Stimulated activated memory B cell treated with anti-CD40 and anti-IgM and Interleukin-4, amounts not matched to agents 10 μg/mL and 1 μg/mL and 100 μg/mL, for 72 hours (primary cell): ENCODE data around the gene BCAM.
"Not testable (repeated sequence)": the region's sequence is repeated elsewhere in the genome, so short reads cannot be mapped to it uniquely, and the experiment has no call there.

Experiments used
- ATAC-seq: fragments of 150-1000 bp; cut with Tn5 transposase; 2 replicates; pipeline ENCODE4 v1.10.0; 2021
- H3K27ac Mint-ChIP-seq: one replicate; pipeline ENCODE4 v1.8.0; 2022; ENCODE audit warnings: mild to moderate bottlenecking, mixed read lengths
- H3K27me3 Mint-ChIP-seq: one replicate; pipeline ENCODE4 v1.8.0; 2022; ENCODE audit warnings: mixed read lengths
- H3K36me3 Mint-ChIP-seq: one replicate; pipeline ENCODE4 v1.8.0; 2022; ENCODE audit warnings: mixed read lengths
- H3K4me1 Mint-ChIP-seq: one replicate; pipeline ENCODE4 v1.8.0; 2022; ENCODE audit warnings: mixed read lengths
- H3K4me3 Mint-ChIP-seq: one replicate; pipeline ENCODE4 v1.8.0; 2022; ENCODE audit warnings: mild to moderate bottlenecking, moderate library complexity, mixed read lengths
- H3K9me3 Mint-ChIP-seq: one replicate; pipeline ENCODE4 v1.8.0; 2022; ENCODE audit warnings: mixed read lengths

The BCAM gene

DNA sequence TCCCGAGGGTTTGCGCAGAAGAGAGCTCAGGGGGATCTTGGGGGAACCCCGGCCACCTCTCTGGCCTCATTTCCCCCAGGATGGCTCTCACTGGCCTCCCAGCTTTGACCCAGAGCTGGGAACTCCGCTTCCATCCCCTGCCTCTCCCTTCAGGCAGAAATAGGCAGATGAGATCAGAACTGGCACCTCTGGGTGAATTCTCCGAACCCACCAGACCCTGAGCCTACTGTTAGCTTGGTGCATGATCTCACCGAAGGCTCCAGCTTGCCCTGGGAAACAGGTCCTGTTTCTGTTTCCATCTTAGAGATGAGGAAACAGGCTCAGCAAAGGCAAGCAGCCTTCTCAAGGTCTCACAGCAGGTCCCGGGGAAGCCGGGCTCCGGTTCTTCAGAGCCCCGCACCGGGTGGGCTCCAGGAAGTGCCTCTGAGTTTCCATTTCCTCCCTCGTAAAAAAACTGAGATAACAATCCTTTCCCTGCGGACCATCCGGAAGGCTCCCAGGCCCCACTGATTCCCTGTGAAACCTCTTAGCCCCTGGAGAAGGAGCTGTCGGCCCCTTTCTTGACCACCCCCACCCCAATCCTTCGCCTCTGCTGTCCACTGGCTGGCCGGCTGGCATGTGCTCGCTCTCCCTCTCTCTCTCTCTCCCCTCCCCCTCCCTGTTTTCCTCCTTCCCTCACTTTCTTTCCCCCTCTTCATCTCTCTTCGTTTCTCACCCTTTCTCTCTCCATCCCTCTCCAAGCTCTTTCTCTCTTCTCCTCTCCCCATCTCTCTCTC lies 39.3 kb downstream of the BCAM start:
- ATAC-seq = no peak
- Mint-ChIP-seq H3K4me3 (no peak overlapping the region), H3K27me3 (peaks cover 81% of the 10 kb centered on the region), H3K4me1 (peaks cover 35% of the 10 kb centered on the region), H3K27ac (no peak overlapping the region), H3K36me3 (no peaks in the 10 kb centered on the region), H3K9me3 (peaks cover 7% of the 10 kb centered on the region)

DNA sequence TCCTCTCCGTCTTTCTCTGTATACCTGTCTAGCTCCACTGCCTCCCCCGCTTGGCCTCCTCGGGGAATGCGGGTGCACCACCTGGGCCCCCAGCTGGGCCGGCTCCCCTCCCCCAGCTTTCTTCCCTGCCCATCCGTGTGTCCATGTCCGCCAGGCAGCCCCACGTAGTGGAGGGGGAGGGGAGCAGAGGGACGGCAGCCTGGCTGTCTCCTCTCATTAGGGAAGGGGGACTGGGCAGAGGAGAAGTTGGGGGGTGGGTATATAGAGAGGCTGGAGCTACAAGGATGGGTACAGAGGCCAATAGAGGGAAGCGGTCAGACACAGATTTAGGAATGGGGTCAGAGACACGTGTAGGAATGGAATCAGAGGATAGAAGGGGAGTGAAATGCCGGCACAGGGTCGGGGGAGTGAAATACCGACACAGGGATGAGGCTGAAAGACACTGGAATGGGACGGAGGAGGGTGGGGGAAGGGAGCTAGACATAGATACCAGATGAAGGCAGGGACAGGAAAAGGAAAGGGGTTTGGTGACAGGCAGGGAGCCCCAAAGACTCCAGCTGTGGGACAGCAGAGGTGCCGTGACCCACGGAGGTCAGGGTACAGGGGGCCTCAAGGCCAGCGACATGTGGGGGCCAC lies 40.0 kb downstream of the BCAM start:
- H3K4me1 Mint-ChIP-seq = peaks cover 35% of the 10 kb centered on the region

GRCh38 chr19:44850641-44851109 lies 41.8 kb downstream of the BCAM start:
- H3K27me3 Mint-ChIP-seq = peaks cover 75% of the 10 kb centered on the region
- no peak overlapping the region for H3K4me3 Mint-ChIP-seq
- H3K36me3 Mint-ChIP-seq = no peaks in the 10 kb centered on the region
- no peak for ATAC-seq
- peaks cover 24% of the 10 kb centered on the region for H3K4me1 Mint-ChIP-seq
- no peaks in the 10 kb centered on the region for H3K9me3 Mint-ChIP-seq
- H3K27ac Mint-ChIP-seq = no peak overlapping the region

More for the DNA sequence above, 40.0 kb downstream of the BCAM start:
- Mint-ChIP-seq H3K27me3 (peaks cover 81% of the 10 kb centered on the region), H3K9me3 (peaks cover 7% of the 10 kb centered on the region), H3K27ac (no peak overlapping the region), H3K4me3 (no peak overlapping the region), H3K36me3 (no peaks in the 10 kb centered on the region)
- ATAC-seq = no peak

DNA sequence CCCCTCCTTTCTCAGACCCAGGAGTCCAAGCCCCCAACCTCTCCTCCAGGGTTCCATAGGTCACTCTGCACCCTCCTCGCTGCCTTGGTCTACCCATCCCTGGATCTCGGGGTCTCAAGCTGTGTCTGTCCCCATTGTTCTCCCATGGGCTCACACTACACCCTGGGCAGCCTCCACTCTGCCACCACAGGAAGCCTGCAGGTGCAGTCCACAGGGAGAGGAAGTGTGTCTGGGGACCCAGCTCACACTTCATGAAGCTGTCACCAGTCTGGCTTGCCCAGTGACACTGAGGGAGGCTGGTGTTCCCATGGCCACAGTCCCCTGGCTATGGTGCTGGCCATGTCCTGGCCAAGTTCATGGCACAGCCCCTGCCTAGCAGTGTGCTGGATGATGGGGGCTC lies 42.5 kb downstream of the BCAM start:
- peak; percentile 27 for ATAC-seq
- peaks cover 22% of the 10 kb centered on the region for H3K4me1 Mint-ChIP-seq
- H3K27me3 Mint-ChIP-seq = peaks cover 79% of the 10 kb centered on the region
- no peaks in the 10 kb centered on the region for H3K36me3 Mint-ChIP-seq
- H3K4me3 Mint-ChIP-seq = no peak overlapping the region
- H3K27ac Mint-ChIP-seq = no peak overlapping the region
- H3K9me3 Mint-ChIP-seq = no peaks in the 10 kb centered on the region

DNA sequence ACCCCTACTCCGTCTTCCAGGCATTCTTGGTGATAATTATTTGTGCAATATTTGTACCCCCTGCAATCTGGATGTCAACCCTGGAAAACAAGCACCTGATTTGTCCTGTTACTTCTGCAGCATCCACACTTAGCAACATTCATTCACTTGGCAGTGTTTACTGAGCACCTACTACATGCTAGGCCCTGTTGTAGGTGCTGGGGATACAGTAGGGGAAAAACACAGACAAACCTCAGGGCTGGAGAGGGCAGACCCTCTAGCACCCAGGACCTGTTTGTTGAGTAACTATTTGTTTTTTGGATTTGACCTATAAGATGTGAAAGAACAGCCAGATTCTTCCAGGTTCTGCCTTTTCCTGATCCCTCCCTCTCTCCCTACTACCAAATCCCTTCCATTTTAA lies 46.7 kb downstream of the BCAM start:
- Mint-ChIP-seq H3K9me3 (no peaks in the 10 kb centered on the region), H3K4me1 (no peaks in the 10 kb centered on the region), H3K4me3 (no peak overlapping the region), H3K27me3 (peaks cover 56% of the 10 kb centered on the region), H3K27ac (no peak overlapping the region), H3K36me3 (no peaks in the 10 kb centered on the region)
- no peak for ATAC-seq

GRCh38 chr19:44856421-44857083 lies 47.6 kb downstream of the BCAM start:
- H3K27ac Mint-ChIP-seq = no peak overlapping the region
- no peaks in the 10 kb centered on the region for H3K36me3 Mint-ChIP-seq
- no peak overlapping the region for H3K4me3 Mint-ChIP-seq
- peaks cover 53% of the 10 kb centered on the region for H3K27me3 Mint-ChIP-seq
- ATAC-seq = no peak
- H3K4me1 Mint-ChIP-seq = no peaks in the 10 kb centered on the region
- H3K9me3 Mint-ChIP-seq = no peaks in the 10 kb centered on the region

- no peaks in the 10 kb centered on the region for H3K36me3 Mint-ChIP-seq
- H3K9me3 Mint-ChIP-seq = no peaks in the 10 kb centered on the region
- ATAC-seq = no peak
- H3K4me1 Mint-ChIP-seq = no peaks in the 10 kb centered on the region
- no peak overlapping the region for H3K4me3 Mint-ChIP-seq
- no peak overlapping the region for H3K27ac Mint-ChIP-seq
- peaks cover 51% of the 10 kb centered on the region for H3K27me3 Mint-ChIP-seq
These were observed 48.9 kb downstream of the BCAM start for GRCh38 chr19:44857837-44858236.

- not testable (repeated sequence) for ATAC-seq, H3K4me1 Mint-ChIP-seq, H3K4me3 Mint-ChIP-seq, H3K27ac Mint-ChIP-seq, H3K9me3 Mint-ChIP-seq, H3K36me3 Mint-ChIP-seq
- H3K27me3 Mint-ChIP-seq = peaks cover 52% of the 10 kb centered on the region
These were observed 52.7 kb downstream of the BCAM start for GRCh38 chr19:44861576-44861975.

DNA sequence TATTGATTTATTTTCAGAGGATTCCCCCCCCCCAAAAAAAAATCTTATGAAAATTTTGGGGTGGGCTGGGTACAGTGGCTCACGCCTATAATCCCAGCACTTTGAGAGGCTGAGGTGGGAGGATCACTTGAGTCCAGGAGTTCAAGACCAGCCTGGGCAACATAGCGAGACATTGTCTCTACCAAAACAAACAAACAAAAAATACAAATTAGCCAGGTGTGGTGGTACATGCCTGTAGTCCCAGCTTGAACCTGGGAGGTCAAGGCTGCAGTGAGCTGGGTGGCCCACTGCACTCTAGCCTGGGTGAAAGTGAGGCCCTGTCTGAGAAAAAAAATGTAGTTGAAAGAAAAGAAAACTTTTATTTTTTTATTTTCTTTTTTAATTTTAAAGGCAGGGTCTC lies 55.1 kb downstream of the BCAM start:
- peaks cover 49% of the 10 kb centered on the region for H3K27me3 Mint-ChIP-seq
- no peaks in the 10 kb centered on the region for H3K36me3 Mint-ChIP-seq

DNA sequence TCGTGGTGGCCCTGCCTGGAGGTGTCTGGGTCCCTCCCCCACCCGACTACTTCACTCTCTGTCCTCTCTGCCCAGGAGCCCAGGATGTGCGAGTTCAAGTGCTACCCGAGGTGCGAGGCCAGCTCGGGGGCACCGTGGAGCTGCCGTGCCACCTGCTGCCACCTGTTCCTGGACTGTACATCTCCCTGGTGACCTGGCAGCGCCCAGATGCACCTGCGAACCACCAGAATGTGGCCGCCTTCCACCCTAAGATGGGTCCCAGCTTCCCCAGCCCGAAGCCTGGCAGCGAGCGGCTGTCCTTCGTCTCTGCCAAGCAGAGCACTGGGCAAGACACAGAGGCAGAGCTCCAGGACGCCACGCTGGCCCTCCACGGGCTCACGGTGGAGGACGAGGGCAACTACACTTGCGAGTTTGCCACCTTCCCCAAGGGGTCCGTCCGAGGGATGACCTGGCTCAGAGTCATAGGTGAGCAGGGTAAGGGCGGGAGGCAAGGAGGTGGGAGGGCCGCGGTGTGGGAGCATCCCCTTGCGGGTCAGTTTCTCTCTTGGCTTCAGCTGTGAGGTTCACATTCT lies 56.4 kb downstream of the BCAM start:
- Mint-ChIP-seq H3K27me3 (peaks cover 45% of the 10 kb centered on the region), H3K4me3 (no peak overlapping the region), H3K4me1 (no peaks in the 10 kb centered on the region), H3K36me3 (no peaks in the 10 kb centered on the region), H3K27ac (no peak overlapping the region), H3K9me3 (no peaks in the 10 kb centered on the region)
- ATAC-seq = no peak

More for the DNA sequence above, 55.1 kb downstream of the BCAM start:
- H3K9me3 Mint-ChIP-seq = no peaks in the 10 kb centered on the region
- H3K27ac Mint-ChIP-seq = no peak overlapping the region
- H3K4me3 Mint-ChIP-seq = no peak overlapping the region
- no peaks in the 10 kb centered on the region for H3K4me1 Mint-ChIP-seq
- ATAC-seq = no peak

GRCh38 chr19:44866664-44867063 lies 57.8 kb downstream of the BCAM start:
- no peak overlapping the region for H3K27ac Mint-ChIP-seq
- no peaks in the 10 kb centered on the region for H3K4me1 Mint-ChIP-seq
- no peak for ATAC-seq
- no peaks in the 10 kb centered on the region for H3K9me3 Mint-ChIP-seq
- peaks cover 36% of the 10 kb centered on the region for H3K27me3 Mint-ChIP-seq
- H3K36me3 Mint-ChIP-seq = no peaks in the 10 kb centered on the region
- H3K4me3 Mint-ChIP-seq = no peak overlapping the region

GRCh38 chr19:44867578-44867977 lies 58.7 kb downstream of the BCAM start:
- no peaks in the 10 kb centered on the region for H3K9me3 Mint-ChIP-seq
- no peaks in the 10 kb centered on the region for H3K36me3 Mint-ChIP-seq
- H3K27me3 Mint-ChIP-seq = peaks cover 34% of the 10 kb centered on the region
- no peak overlapping the region for H3K27ac Mint-ChIP-seq
- H3K4me1 Mint-ChIP-seq = no peaks in the 10 kb centered on the region
- no peak for ATAC-seq
- H3K4me3 Mint-ChIP-seq = no peak overlapping the region

- Mint-ChIP-seq H3K27me3 (peaks cover 55% of the 10 kb centered on the region), H3K27ac (no peak overlapping the region), H3K9me3 (no peaks in the 10 kb centered on the region), H3K4me1 (no peaks in the 10 kb centered on the region), H3K4me3 (no peak overlapping the region), H3K36me3 (no peaks in the 10 kb centered on the region)
- no peak for ATAC-seq
These were observed 61.0 kb downstream of the BCAM start for GRCh38 chr19:44869733-44870470.
